Urothelium cell line (cell line): ENCODE results near the gene ASB18.
A peak's percentile ranks its signal among the peaks of the same experiment; 100 is the strongest.

ENCODE experiments used
- DNase-seq: peaks from one replicate; pipeline ENCODE4 v3.0.0; 2011; ENCODE audit warnings: low spot score, mixed read lengths
- FAIRE-seq: peaks from 2 replicates; lab custom pipeline; 2011; peaks lifted over from hg19 to GRCh38; lab: Jason Lieb, UNC

Gene ASB18

GRCh38 chr2:236209535-236209934, 54.7 kb downstream of the ASB18 start:
- DNase-seq, result peak; percentile 44
- FAIRE-seq, result no peak

DNA sequence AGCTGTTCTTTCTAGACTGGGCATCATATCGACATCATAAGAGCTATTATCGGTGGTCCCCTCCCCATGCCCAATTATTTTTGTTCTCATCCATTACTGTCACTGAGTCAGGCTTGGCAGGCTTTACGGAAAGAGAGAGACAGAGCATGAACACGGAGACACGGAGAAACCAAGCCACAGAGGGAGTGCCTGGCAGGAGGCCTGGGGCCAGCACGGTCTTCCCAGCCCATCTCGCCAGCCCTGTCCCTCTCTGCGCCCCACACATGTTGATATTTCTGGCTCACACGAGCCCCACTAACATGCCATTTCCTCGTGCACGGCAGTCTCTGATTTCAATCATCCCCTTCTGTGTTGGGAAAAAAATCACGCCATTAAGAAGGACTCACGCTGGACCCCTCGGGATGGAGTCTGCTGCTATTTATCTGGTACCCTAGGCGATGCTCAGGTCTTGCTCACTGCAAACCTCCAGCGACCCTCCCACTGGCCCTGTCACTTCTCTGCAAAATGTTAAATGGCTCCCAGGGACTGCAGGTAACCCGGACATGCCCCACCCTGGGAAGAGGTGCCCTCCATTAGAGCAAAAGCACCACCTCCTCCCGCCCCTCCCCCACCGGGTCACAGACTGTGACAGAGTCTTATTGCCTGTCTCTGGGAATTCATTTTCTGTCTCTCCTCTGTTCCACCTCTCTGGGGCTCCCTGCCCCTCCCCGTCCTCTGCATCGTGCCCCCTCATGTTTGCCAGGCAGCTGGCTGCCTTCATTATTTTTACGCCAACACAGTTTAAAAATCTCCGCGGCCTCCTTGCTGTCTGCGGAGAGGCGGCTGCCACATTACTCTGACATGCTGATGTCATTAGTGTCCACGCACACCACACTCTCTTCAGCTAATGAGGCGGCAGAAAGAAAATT, 55.9 kb downstream of the ASB18 start:
- no peak for FAIRE-seq
- DNase-seq, result no peak

- DNase-seq (no peak), FAIRE-seq (no peak)
Measured at GRCh38 chr2:236207472-236207871, 56.7 kb downstream of the ASB18 start.

DNA sequence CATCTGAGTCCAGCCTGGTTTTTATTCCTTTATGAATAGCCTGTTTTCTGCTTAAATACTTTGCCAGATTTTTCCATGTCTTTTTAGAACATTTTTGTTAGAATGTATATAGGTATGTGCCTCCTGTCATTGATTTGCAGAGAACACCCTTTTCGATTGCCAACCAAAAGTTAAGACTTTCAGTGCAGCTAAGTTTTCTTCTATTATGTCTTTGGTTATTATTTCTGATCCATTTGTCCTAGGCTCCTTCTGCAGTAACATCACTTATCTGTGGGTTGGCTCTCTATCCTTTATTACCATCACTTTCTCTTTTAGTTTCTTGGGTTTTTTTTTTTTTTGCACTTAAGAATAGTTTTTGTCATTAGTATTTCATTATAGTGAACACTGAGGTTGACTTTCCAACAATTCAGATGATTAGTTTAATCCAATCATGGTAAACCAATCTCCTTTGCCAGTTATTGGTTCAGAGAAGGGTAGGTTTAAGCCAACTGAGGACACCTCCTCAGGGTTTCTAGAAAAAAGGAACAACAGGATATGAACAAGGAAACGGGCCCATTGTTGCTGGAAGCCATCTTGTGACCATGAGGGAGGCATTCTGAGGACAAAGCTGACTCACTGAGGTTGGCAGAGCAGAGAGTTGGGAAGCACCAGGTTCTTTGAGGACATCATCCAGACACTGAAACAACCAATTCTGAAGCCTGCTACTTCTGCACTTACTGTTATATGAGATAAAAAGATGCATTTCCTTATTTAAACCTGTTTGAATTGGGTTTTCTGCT, 58.1 kb downstream of the ASB18 start:
- DNase-seq, result no peak
- no peak for FAIRE-seq

- FAIRE-seq (no peak), DNase-seq (no peak)
Measured at GRCh38 chr2:236204953-236205352, 59.3 kb downstream of the ASB18 start.

DNA sequence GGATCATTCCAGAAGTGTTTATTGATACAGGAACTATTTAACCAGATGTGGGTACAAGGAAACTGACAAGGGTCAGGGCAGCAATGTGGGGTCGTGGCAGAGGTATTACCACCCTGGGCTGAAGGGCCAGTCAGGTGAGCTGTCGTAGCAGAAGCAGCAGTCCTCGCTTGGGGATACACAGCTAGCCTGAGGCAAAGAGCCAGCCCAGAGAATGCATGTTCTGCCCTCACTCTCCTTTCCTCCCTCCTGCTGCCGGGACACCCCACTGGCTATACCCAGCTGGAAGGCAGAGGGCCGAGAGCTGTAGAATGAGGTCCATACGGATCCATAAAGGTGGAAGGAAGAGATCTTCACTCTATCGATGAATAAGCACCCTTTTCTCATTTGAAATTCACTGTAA, 63.8 kb downstream of the ASB18 start:
- FAIRE-seq (no peak), DNase-seq (no peak)

- DNase-seq, result no peak
- no peak for FAIRE-seq
Measured at GRCh38 chr2:236196366-236196765, 67.8 kb downstream of the ASB18 start.

DNA sequence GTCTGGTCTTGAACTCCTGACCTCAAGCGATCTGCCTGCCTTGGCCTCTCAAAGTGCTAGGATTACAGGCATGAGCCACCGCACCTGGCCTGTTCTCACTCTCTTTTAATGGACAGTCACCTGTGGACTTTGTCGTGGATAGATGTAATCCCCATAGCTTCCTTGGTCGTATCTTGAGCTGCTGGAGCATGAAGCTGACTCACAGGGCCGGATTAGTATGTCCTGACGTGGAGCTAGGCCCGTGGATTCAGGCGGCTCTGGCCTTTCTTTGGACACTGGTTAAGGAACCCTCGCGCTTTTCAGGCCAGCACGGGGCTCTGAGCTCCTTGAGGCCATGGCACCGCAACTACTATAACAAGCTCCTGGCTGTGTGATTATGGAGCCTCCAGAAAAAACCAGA, 68.5 kb downstream of the ASB18 start:
- FAIRE-seq, result no peak
- DNase-seq, result no peak

- FAIRE-seq, result no peak
Measured at GRCh38 chr2:236194786-236195185, 69.4 kb downstream of the ASB18 start.

GRCh38 chr2:236193026-236193425, 71.2 kb downstream of the ASB18 start:
- no peak for DNase-seq
- FAIRE-seq, result no peak

More at GRCh38 chr2:236194786-236195185, 69.4 kb downstream of the ASB18 start:
- no peak for DNase-seq

- FAIRE-seq, result no peak
- DNase-seq, result no peak
Measured at GRCh38 chr2:236190674-236191073, 73.5 kb downstream of the ASB18 start.

DNA sequence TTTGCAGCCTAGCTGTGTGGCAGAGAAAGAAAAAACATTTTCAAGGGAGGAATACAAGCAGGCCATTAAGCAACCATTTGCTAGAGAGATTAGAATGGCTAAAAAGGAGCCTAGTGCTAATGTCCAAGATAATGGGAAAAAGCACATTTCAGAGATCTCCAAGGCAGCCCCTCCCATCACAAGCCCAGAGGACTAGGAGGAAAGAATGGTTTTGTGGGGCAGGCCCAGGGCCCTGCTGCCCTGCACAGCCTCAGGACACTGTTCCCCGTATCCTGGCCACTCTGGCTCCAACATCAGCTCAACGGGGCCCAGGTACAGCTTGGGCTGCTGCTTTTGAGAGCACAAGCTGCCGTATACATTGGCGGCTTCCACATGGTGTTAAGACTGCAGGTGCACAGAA, 79.5 kb downstream of the ASB18 start:
- DNase-seq, result no peak
- FAIRE-seq, result no peak

DNA sequence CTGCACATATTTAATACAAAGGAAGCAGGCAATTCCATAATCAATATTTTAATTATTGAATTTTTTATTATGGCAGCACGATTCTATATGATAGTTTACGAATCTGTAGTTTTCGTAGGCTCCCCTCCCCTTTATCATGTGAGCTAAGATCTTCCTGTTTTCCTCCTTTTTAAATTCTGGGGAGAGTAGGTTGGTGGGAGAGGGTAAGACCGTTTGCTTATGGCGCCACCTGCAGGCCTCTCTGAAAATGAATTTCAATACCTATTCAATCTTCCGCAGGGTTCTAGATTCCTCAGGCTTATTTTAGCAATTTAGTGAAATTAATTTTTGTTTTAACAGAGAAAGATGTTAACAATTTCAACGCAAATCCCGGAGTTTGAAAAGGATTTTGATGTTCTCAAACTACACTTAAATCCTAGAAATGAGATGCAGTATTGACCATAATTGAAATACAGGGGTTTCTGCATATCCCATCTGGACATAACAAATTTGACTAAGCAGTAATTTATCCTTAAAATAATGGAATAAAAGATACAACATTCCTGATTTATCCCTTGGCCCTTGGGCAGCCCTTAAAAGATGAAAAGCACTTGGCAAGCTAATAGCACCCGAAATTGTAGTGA, 83.3 kb downstream of the ASB18 start:
- FAIRE-seq, result no peak
- peak; percentile 73 for DNase-seq

DNA sequence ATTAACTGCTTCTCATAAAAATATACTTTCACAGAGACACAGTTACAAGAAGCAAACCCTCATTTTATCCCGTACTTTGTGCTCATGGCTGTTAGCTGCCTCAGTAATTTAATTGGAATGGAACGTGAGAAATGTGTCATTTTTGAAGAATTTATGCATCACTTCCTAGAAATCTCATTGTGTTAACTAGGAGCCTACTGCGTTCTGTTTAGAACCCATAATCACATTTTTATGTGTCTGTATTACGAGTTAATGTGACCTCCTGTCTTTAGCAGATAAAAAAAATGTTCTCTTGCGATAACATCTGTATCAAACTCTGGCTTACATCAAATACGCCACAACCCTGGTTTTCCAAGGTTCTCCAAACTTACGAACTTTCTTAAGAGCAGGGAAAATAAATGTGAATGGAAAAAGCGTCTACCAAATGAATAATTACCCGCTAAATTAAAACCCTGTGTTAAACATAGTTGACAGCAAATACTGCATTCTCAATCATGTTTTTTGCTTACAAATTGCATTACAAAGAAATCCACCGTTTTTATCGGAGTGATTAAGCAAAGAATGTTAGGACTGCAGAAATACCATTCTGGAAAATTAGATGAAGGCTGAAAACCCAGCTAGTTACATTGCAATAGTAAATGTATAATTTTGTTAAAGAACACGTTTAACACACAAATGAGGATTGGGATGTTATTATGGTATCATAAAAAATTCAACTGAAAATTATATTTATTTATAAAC, 84.0 kb downstream of the ASB18 start:
- FAIRE-seq, result no peak
- no peak for DNase-seq

GRCh38 chr2:236179236-236180075, 84.8 kb downstream of the ASB18 start:
- FAIRE-seq (no peak), DNase-seq (no peak)

DNA sequence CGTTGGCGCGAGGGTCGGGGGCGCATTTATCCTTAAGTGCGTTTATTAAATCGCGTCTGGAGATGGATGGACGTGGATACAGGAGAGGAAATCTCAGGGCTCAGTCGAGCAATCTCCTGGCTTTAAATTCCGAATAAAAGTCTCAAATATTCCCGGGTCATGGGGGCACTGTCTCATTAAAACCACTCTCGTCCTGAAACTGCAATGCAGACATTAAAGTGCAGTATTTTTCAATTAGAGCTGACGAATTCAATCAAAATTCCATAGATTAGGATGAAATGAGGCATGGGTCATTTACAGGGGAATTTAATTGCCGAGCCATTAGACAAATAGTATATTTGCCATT, 85.3 kb downstream of the ASB18 start:
- FAIRE-seq, result no peak
- no peak for DNase-seq

GRCh38 chr2:236177967-236178889, 86.0 kb downstream of the ASB18 start:
- no peak for DNase-seq
- FAIRE-seq, result no peak

- DNase-seq (no peak), FAIRE-seq (no peak)
Measured at GRCh38 chr2:236177604-236177966, 86.6 kb downstream of the ASB18 start.

DNA sequence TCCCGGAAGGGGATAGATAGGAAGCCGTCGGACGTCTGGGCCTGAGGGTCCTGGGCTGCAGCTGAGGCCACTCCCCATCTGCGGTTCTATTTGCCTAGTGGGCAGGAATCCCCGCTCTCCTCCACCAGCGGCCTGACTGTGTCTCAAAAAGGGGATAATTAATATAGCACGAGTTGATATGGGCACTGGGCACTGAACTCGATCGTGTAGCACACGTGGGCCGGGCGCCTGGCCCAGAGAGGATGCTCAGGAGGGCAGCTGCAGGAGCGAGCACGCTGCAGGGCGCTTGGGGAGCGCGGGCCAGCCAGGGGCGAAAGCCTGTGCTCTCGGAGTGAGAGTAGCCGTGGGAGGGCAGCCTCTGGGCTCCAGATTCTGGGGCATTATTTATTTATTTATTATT, 87.3 kb downstream of the ASB18 start:
- DNase-seq (no peak), FAIRE-seq (no peak)
